ENCODE data around the gene SLC16A12. TPM values are rescaled to one million over a fixed set of nuclear protein-coding genes. Genes with fewer than 3 reads are reported as not detected.
"Not testable (repeated sequence)": the region's sequence is repeated elsewhere in the genome, so short reads cannot be mapped to it uniquely, and the experiment has no call there.

The SLC16A12 gene
- polyA plus RNA-seq, 1 donor from 2014 or later = not detected

DNA sequence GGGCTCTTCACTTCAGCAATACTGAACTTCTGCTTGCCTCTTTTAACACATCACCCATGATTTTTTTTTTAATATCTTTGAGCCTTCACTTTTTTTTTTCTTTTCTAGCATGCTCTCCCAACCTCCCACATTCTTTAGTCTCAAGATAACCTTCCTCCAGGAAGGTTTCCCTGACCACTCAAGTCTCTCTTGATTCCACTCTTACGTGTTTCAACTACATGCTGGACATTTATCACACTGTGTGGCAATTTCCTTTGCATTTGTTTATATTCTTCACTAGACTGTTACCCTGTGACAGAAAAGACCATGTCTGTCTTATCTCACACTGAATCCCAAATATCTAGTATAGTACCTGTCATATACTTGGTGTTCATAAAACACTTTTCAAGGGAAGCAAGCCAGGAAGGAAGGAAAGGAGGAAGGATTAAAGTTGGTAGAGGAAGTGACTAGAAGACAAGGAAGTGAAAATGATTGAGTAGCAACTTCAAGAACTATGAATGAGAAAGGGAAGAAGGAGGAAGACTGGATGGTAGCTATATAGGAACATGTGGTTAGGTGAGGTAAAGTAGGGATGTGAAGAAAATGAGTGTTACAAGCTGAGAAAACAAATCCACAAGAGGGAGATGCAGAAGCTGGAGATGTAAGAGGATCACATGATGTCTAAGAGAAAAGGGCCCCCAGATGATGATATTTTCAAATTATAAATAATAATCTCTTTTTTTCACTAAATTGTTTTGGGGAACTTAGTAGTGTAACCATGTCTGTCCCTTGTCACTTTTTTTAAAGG is 80.6 kb downstream of the SLC16A12 start:
- peaks cover 0 to 4% (median 4%) of the 10 kb centered on the region in 3 donors for H3K4me1 Mint-ChIP-seq
- H3K36me3 Mint-ChIP-seq = peaks cover 2% of the 10 kb centered on the region
- H3K27me3 Mint-ChIP-seq = peaks cover 5% of the 10 kb centered on the region
- peaks cover 0 to 1% (median 0%) of the 10 kb centered on the region in 3 donors for H3K9me3 Mint-ChIP-seq
- H3K27ac Mint-ChIP-seq = peak overlapping the region in 1 of 3 donors; percentile 51
- no peak overlapping the region for H3K4me3 Mint-ChIP-seq

DNA sequence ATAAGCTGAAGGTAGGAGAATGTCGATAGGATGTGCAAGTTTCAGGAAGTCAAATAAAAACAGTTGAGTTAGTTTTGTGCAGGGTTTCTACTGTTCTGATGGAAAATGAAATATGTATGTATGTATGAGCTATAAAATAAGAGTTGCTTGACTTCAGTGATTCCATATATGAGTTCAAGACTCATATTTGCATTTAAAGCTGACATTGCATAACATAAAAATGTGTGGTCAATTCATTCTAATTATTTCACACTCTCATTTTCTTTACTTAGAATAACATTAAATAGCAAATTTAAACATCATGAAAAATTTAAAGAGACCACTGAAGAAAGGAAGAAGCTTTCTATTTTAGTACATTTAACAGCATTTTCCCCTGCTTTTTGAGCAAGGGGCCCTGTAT is 83.2 kb downstream of the SLC16A12 start:
- Mint-ChIP-seq H3K27ac (no peak overlapping the region), H3K9me3 (peaks cover 0 to 1% (median 0%) of the 10 kb centered on the region in 3 donors), H3K36me3 (peaks cover 2% of the 10 kb centered on the region), H3K4me3 (no peak overlapping the region), H3K4me1 (peaks cover 0 to 4% (median 4%) of the 10 kb centered on the region in 3 donors), H3K27me3 (peaks cover 3% of the 10 kb centered on the region)

DNA sequence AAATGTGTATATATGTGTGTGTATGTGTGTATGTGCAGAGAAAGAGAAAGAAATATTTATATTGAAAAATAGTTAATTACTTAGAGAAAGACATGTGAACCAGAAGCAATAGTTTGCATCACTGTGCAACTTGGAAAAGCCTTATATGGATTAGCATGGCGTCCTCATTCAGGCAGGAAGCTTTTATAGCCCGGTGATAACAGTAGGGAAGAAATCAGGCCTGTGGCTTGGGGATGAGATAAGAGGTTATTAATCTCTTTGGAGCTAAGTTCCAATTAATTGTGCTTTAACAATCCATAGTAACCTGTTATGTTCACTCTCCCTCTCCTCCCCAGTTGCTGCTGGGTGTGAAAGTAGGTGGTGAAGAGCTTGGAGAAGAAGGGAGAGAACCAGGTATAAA is 84.5 kb downstream of the SLC16A12 start:
- no peak overlapping the region for H3K27ac Mint-ChIP-seq
- peaks cover 0 to 4% (median 4%) of the 10 kb centered on the region in 3 donors for H3K4me1 Mint-ChIP-seq
- H3K4me3 Mint-ChIP-seq = no peak overlapping the region
- peaks cover 6% of the 10 kb centered on the region for H3K27me3 Mint-ChIP-seq
- peaks cover 0 to 3% (median 0%) of the 10 kb centered on the region in 3 donors for H3K9me3 Mint-ChIP-seq
- peaks cover 2% of the 10 kb centered on the region for H3K36me3 Mint-ChIP-seq

DNA sequence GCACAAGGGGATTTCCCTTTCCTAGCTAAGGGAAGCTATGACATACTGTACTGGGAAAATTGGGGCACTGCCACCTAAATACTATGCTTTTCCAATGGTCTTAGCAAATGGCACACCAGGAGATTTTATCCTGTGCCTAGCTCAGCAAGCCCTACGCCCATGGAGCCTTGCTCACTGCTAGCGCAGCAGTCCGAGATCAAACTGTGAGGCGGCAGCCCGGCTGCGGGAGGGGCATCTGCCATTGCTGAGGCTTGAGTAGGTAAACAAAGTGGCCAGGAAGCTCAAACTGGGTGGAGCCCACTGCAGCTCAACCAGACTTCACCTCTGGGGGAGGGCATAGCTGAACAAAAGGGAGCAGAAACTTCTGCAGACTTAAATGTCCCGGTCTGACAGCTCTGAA is 90.6 kb downstream of the SLC16A12 start:
- not testable (repeated sequence) for H3K4me1 Mint-ChIP-seq

DNA sequence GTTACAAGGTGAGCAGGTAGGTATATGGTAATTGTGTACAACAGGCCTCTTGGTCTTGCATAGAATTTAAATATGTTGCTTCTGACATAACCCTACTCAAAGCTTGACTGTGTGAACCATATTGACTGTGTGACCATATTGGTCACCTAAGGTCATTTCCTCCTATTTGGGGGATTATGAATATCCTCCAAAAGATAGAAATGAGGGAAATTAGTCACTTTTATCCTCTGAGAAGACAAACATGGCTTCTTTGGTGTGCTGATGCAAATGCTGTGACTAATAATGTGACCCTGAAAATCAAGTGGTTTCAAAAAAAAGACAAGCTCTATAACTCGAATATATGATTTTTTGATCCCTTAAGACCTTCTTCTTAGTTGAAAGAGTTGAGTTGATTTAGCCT is 93.1 kb downstream of the SLC16A12 start:
- Mint-ChIP-seq H3K27ac (no peak overlapping the region), H3K9me3 (peaks cover 0 to 2% (median 2%) of the 10 kb centered on the region in 3 donors), H3K4me3 (no peak overlapping the region), H3K27me3 (peaks cover 10% of the 10 kb centered on the region), H3K4me1 (no peaks in the 10 kb centered on the region), H3K36me3 (no peaks in the 10 kb centered on the region)

More for the DNA sequence above, 90.6 kb downstream of the SLC16A12 start:
- not testable (repeated sequence) for H3K36me3 Mint-ChIP-seq, H3K9me3 Mint-ChIP-seq, H3K4me3 Mint-ChIP-seq, H3K27ac Mint-ChIP-seq
- peaks cover 10% of the 10 kb centered on the region for H3K27me3 Mint-ChIP-seq

DNA sequence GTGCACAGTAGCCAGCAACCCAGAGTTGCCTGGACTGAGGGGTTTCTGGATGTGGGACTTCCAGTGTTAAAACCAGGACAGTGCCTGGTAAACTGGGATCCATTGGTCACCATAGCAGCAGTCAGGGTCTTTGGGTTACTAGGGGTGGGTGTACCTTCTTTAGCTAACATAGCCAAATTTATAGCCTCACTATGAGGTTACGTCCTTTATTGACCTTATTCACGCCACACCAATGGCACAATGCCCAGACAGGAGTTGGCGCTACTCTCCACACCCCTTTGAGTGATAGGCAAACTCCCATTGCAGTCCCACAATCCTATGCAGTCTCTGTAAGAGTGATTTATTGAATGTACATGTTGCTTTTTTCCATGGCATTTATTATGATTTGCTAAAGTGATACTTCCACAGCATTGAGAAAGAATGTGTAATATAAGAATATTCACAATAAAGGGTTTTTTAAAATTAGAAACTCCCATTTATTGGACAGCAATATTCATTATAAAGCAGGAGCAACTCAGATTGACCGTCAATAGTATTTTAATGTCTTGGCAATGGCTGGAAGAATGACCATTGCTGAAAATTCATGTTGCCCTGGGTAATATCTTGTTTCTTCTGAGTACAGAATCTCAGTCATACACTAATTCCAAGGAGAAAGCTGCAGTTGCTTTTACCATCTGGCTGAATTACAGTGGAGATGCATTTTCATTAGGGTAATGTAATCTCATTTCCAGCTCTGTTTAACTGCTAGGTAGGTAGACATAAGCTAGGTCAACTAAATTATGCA is 95.0 kb downstream of the SLC16A12 start:
- H3K9me3 Mint-ChIP-seq = no peaks in the 10 kb centered on the region
- H3K27ac Mint-ChIP-seq = no peak overlapping the region
- H3K27me3 Mint-ChIP-seq = peaks cover 7% of the 10 kb centered on the region
- no peak overlapping the region for H3K4me3 Mint-ChIP-seq
- H3K36me3 Mint-ChIP-seq = no peaks in the 10 kb centered on the region
- H3K4me1 Mint-ChIP-seq = no peaks in the 10 kb centered on the region

DNA sequence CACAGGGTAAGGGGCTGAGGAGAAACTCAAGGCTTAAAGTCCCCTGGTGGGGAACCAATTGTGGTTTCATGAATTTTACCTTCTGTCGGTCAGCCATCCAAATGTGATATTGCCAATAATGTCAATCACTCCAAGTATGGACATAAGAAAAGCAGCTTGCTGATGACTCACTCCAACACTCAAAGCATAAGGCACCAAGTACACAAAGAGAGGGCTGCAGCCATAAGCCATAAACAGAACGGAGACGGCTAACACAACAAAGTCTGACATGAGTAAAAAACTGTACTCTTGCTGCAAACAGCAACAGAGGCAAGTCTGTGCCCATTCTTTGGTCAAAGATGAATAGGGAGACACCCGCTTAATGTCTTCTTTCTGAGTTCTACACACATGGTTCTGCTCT is 96.9 kb downstream of the SLC16A12 start:
- Mint-ChIP-seq H3K4me3 (no peak overlapping the region), H3K4me1 (no peaks in the 10 kb centered on the region), H3K27me3 (peaks cover 7% of the 10 kb centered on the region), H3K9me3 (no peaks in the 10 kb centered on the region), H3K27ac (no peak overlapping the region), H3K36me3 (peaks cover 2% of the 10 kb centered on the region)

DNA sequence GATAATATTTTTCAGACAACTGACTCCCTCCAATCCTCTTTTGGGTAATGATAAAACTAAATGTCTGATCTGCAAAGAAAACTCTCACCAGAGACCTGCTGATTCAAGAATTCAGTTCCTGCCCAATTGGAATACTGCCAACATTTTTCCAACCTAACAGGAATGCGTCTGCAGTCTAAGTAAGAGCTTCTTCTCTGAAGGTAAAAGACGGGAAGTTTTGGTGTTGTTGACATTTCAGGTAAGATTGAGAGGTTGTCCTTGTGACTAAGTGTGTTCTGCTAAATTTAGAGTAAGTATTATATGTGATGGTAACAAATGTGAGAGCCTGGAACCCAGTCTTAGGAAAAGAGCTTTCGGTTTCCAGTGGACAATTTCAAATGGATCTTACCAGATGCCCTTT is 103.4 kb downstream of the SLC16A12 start:
- H3K4me1 Mint-ChIP-seq = no peaks in the 10 kb centered on the region
- H3K27ac Mint-ChIP-seq = no peak overlapping the region
- peaks cover 2% of the 10 kb centered on the region for H3K36me3 Mint-ChIP-seq
- no peak overlapping the region for H3K4me3 Mint-ChIP-seq
- H3K27me3 Mint-ChIP-seq = peaks cover 7% of the 10 kb centered on the region
- no peaks in the 10 kb centered on the region for H3K9me3 Mint-ChIP-seq

DNA sequence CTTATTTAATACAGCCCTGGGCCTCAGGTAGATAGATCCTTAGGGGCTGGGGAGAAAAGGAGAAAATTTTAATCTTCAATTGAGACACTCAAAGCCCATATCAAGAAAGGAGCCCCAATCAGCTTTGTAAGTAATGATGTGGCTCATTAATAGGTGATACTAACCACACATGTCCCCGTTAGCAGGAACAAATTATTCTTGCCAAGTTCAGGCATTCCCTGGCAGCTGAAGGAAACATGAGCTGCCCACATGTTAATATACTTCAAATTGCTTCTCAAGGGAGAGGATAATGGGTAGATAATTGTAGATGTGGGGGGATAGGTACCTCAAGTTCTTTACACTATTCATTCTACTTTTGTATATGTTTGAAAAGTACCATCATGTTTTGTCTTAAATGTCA is 106.5 kb downstream of the SLC16A12 start:
- Mint-ChIP-seq H3K4me1 (no peaks in the 10 kb centered on the region), H3K27me3 (peaks cover 5% of the 10 kb centered on the region), H3K27ac (no peak overlapping the region), H3K4me3 (no peak overlapping the region), H3K9me3 (no peaks in the 10 kb centered on the region), H3K36me3 (no peaks in the 10 kb centered on the region)

DNA sequence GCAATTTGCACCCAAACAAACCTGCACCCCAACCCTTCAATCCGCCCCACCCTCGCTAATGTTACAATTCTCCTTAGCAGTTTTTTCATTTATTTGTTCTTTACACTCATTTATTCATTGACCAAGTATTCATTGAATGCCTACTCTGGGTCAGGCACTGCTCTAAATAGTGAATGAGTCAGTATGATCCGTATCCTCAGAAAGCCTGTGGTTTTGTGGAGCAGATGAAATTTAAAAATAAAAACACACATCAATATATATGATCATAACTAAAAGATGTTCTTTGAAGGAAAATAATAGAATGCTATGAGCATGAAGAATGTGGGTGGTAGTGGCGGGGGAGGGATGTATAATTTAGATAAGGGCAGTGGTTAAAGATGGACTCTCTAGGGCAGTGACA is 107.8 kb downstream of the SLC16A12 start:
- Mint-ChIP-seq H3K27ac (no peak overlapping the region), H3K4me3 (no peak overlapping the region), H3K9me3 (no peaks in the 10 kb centered on the region), H3K36me3 (no peaks in the 10 kb centered on the region), H3K4me1 (peaks cover 0 to 5% (median 3%) of the 10 kb centered on the region in 3 donors), H3K27me3 (peaks cover 4% of the 10 kb centered on the region)

DNA sequence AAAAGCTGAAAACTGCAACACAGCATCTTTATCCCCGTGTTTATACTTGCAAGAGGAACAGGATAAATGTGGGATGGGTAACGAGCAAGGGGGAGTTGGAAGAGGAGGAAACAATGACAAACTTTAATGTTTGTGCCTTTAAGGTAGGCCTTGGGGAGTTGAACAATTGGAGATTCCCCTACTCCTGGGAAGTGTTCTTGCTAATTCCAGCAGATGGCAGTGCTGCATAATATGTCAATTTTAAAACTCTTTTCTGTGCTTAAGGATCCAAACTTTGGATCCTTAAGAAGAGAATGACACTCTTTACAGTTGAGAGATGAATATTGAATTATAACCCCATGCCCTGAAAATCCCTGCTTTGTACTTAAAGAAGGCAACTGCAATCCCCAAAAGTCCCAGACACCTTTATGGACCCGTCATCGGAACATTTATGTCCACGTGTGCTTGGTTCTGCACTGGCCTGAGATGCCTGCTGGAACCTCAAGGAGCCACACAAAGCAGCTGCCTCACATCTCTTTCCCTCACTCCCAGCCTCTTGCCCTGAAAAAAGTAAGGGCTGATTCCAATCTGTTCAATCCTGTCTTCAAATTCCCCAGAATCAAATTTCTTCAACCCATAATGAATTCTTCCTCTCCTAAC is 109.0 kb downstream of the SLC16A12 start:
- Mint-ChIP-seq H3K9me3 (no peaks in the 10 kb centered on the region), H3K36me3 (no peaks in the 10 kb centered on the region), H3K27me3 (peaks cover 2% of the 10 kb centered on the region), H3K27ac (no peak overlapping the region), H3K4me3 (no peak overlapping the region), H3K4me1 (peaks cover 0 to 5% (median 3%) of the 10 kb centered on the region in 3 donors)

DNA sequence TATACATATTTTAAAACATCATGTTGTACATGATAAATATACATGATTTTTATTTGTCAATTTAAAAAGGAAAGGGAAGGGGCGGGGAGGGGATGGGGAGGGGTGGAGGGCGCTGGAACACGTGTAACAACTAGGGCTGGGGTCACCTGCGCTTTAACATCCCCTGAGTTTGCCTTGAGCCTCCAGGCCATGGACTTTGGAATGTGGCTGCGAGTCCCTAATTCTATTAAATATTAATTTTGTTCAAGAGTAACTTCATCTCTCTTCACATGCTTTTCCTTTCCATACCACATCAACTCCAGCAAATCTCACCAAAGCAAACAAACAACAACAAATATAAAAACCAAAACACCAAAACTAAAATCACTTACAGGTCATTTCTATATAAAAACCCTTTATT is 110.4 kb downstream of the SLC16A12 start:
- no peak overlapping the region for H3K4me3 Mint-ChIP-seq

DNA sequence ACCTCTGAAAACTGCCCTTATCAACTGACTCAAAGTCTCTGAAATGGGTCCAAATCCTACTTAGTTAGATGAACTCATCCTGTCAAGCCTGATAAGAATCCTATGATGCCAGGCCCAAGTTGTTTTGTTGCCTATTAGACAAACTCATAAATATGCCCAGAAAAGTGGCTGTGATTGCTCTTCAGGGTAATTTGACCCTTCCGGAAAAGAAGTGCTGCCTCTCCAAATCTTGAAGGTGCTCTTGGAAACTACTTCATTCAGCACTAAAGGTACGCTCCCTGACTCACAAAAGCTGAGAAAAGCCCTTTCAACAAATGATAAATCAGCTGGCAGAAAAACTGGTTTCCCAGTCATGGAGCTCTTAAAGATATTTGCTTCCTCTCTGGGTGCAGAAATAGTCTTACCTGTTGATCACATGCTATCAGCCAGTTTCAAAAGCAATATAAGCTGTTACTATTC is 114.3 kb downstream of the SLC16A12 start:
- Mint-ChIP-seq H3K36me3 (peaks cover 4% of the 10 kb centered on the region), H3K9me3 (no peaks in the 10 kb centered on the region), H3K4me1 (peaks cover 19 to 35% (median 31%) of the 10 kb centered on the region in 3 donors), H3K27ac (peak overlapping the region; percentile 2 to 21 (median 11)), H3K27me3 (no peaks in the 10 kb centered on the region), H3K4me3 (no peak overlapping the region)

More for the DNA sequence above, 110.4 kb downstream of the SLC16A12 start:
- Mint-ChIP-seq H3K4me1 (peaks cover 2 to 12% (median 8%) of the 10 kb centered on the region in 3 donors), H3K27me3 (peaks cover 2% of the 10 kb centered on the region), H3K36me3 (peaks cover 2% of the 10 kb centered on the region), H3K27ac (no peak overlapping the region), H3K9me3 (no peaks in the 10 kb centered on the region)

DNA sequence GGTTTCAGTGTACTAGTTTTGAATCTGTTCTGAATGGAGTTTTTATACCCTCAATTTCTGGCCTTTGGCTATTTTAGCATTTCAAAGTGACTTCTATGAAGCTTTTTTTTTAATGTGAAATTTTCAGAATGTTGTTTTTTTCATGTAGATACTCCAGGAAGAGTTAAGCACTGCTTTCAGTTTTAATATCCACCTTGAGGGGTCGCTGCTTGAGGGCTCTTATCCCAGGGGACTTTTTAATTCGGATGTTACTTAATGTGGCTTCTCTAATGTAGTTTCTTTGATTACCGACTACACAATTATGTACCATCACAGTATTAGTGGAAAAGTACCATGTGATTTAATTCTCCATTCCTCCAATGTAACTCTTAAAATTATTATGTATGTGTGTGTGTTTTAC is 115.8 kb downstream of the SLC16A12 start:
- Mint-ChIP-seq H3K27me3 (no peaks in the 10 kb centered on the region), H3K9me3 (no peaks in the 10 kb centered on the region), H3K27ac (peak overlapping the region in 2 of 3 donors; percentile 39 to 61), H3K4me1 (peaks cover 22 to 41% (median 39%) of the 10 kb centered on the region in 3 donors), H3K4me3 (peak overlapping the region in 3 of 4 donors; percentile 61 to 84 (median 77)), H3K36me3 (peaks cover 4% of the 10 kb centered on the region)

DNA sequence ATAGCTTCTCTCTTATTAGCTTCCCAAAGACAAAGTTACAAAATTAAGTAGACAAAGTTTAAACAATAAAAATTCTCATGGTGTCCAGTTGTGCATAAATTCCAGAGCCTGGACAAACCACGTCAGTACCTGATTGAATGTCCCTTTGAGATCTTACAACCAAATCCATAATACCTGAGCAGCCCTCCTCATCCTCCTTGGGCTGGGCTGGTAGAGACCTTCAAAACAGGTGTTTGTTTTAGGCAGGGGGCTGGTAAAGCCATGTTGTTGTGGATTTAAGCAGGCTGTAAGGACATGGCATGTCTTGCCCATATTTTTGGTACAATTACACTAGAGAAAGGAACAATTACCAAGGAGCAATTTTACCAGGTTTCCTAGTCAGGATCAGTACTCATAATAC is 118.9 kb downstream of the SLC16A12 start:
- H3K36me3 Mint-ChIP-seq = peaks cover 4% of the 10 kb centered on the region
- peak overlapping the region in 2 of 4 donors; percentile 57 to 93 for H3K4me3 Mint-ChIP-seq
- peak overlapping the region; percentile 63 to 87 (median 86) for H3K27ac Mint-ChIP-seq
- H3K4me1 Mint-ChIP-seq = peaks cover 31 to 45% (median 39%) of the 10 kb centered on the region in 3 donors
- H3K27me3 Mint-ChIP-seq = no peaks in the 10 kb centered on the region
- peaks cover 0 to 3% (median 2%) of the 10 kb centered on the region in 3 donors for H3K9me3 Mint-ChIP-seq
